ENCODE results near the gene RNU1-3. TPM values are rescaled to one million over a fixed set of nuclear protein-coding genes. Genes with fewer than 3 reads are reported as not detected.
"Not testable (repeated sequence)": the region's sequence is repeated elsewhere in the genome, so short reads cannot be mapped to it uniquely, and the experiment has no call there.

RNU1-3 gene
- total and polyA plus RNA-seq, 2 of the 13 experiments (the other 11 are each of a cell fraction or from before 2014, with no cell fraction given), result under 0.01 to 11,018 TPM

DNA sequence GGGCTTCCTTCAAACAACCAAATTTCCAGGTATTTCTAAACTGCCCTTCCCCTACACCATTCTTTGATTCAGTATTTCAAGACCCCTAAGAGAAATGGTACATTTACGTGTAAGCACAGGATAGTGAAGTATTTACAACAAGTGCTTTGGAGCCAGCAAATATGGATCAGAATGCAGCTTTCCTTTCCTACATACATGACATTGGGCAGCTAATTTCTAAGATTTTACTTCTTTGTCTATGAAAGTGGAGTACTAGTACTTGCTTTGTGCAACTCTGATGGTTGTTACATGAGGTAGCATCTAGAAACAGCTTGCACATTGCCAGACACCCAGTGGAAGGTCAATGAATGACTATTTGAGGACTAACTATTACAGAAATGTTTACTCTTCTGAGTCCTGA is 15.2 kb downstream of the RNU1-3 start (continued):
- TF ChIP-seq MIER3 (CRISPR knock-in tag; IDR thresholded peaks at IDR 0.05; ENCODE audit: borderline replicate concordance) (peak; percentile 68; the same call in 1 of the 2 replicates), ATM (IDR thresholded peaks at IDR 0.05; ENCODE audit: borderline replicate concordance) (0 out of 2 replicates have a peak, but pooled peaks have one; percentile 54), HMG20A (CRISPR knock-in tag; IDR thresholded peaks at IDR 0.05; ENCODE audit: borderline replicate concordance) (peak; percentile 59; the same call in 1 of the 2 replicates), RARA (CRISPR knock-in tag; IDR thresholded peaks at IDR 0.05) (peak; percentile 54), SMAD3 (CRISPR knock-in tag; IDR thresholded peaks at IDR 0.05) (peak; percentile 64; the same call in 1 of the 2 replicates), ZNF12 (CRISPR knock-in tag; IDR thresholded peaks at IDR 0.05) (peak; percentile 57; the same call in 1 of the 2 replicates), ZFP90 (CRISPR knock-in tag; IDR thresholded peaks at IDR 0.05; ENCODE audit: borderline replicate concordance) (0 out of 2 replicates have a peak, but pooled peaks have one; percentile 25), BCL6 (CRISPR knock-in tag; IDR thresholded peaks at IDR 0.05) (peak; percentile 47; the same call in 1 of the 2 replicates), FOXO1 (CRISPR knock-in tag; IDR thresholded peaks at IDR 0.05) (0 out of 2 replicates have a peak, but pooled peaks have one; percentile 37), YEATS4 (CRISPR knock-in tag; IDR thresholded peaks at IDR 0.05; ENCODE audit: borderline replicate concordance) (0 out of 2 replicates have a peak, but pooled peaks have one; percentile 30), RAD51 (IDR thresholded peaks at IDR 0.05; ENCODE audit: borderline replicate concordance) (0 out of 2 replicates have a peak, but pooled peaks have one; percentile 16), ELF3 (CRISPR knock-in tag; IDR thresholded peaks at IDR 0.05) (peak; percentile 56; the same call in 1 of the 2 replicates), GABPB1 (CRISPR knock-in tag; IDR thresholded peaks at IDR 0.05) (peak; percentile 10; the same call in 1 of the 2 replicates), TBX3 (IDR thresholded peaks at IDR 0.05; ENCODE audit: borderline replicate concordance) (peak; percentile 24; the same call in 1 of the 2 replicates), ZNF3 (CRISPR knock-in tag; IDR thresholded peaks at IDR 0.05) (peak; percentile 91), PAF1 (CRISPR knock-in tag; IDR thresholded peaks at IDR 0.05) (0 out of 2 replicates have a peak, but pooled peaks have one; percentile 60), FOXK1 (CRISPR knock-in tag; IDR thresholded peaks at IDR 0.05; ENCODE audit: borderline replicate concordance, low read depth) (peak; percentile 45; the same call in 1 of the 2 replicates), KLF16 (CRISPR knock-in tag; IDR thresholded peaks at IDR 0.05) (peak in 1 of 2 experiments; percentile 89; a peak in 2 of 4 replicates), HHEX (CRISPR knock-in tag; IDR thresholded peaks at IDR 0.05) (0 out of 2 replicates have a peak, but pooled peaks have one; percentile 27), EP300 (CRISPR knock-in tag; IDR thresholded peaks at IDR 0.05; ENCODE audit: borderline replicate concordance) (peak; percentile 51; the same call in 1 of the 2 replicates), ZNF792 (CRISPR knock-in tag; IDR thresholded peaks at IDR 0.05) (peak; percentile 76; the same call in 1 of the 2 replicates), ZNF335 (CRISPR knock-in tag; IDR thresholded peaks at IDR 0.05) (peak; percentile 78), NFRKB (IDR thresholded peaks at IDR 0.05) (0 out of 2 replicates have a peak, but pooled peaks have one; percentile 42)
- TF ChIP-seq, protein P1, sequence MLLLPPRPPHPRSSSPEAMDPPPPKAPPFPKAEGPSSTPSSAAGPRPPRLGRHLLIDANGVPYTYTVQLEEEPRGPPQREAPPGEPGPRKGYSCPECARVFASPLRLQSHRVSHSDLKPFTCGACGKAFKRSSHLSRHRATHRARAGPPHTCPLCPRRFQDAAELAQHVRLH (CRISPR knock-in tag; IDR thresholded peaks at IDR 0.05; ENCODE audit: borderline replicate concordance, low read depth), result 0 out of 2 replicates have a peak, but pooled peaks have one; percentile 64
- TF ChIP-seq, protein P2, sequence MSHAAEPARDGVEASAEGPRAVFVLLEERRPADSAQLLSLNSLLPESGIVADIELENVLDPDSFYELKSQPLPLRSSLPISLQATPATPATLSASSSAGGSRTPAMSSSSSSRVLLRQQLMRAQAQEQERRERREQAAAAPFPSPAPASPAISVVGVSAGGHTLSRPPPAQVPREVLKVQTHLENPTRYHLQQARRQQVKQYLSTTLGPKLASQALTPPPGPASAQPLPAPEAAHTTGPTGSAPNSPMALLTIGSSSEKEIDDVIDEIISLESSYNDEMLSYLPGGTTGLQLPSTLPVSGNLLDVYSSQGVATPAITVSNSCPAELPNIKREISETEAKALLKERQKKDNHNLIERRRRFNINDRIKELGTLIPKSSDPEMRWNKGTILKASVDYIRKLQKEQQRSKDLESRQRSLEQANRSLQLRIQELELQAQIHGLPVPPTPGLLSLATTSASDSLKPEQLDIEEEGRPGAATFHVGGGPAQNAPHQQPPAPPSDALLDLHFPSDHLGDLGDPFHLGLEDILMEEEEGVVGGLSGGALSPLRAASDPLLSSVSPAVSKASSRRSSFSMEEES (CRISPR knock-in tag; IDR thresholded peaks at IDR 0.05), result 0 out of 2 replicates have a peak, but pooled peaks have one; percentile 22
- TF ChIP-seq, protein P3, sequence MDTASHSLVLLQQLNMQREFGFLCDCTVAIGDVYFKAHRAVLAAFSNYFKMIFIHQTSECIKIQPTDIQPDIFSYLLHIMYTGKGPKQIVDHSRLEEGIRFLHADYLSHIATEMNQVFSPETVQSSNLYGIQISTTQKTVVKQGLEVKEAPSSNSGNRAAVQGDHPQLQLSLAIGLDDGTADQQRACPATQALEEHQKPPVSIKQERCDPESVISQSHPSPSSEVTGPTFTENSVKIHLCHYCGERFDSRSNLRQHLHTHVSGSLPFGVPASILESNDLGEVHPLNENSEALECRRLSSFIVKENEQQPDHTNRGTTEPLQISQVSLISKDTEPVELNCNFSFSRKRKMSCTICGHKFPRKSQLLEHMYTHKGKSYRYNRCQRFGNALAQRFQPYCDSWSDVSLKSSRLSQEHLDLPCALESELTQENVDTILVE (CRISPR knock-in tag; IDR thresholded peaks at IDR 0.05), result peak; percentile 78; the same call in 1 of the 2 replicates
- TF ChIP-seq, protein P4, sequence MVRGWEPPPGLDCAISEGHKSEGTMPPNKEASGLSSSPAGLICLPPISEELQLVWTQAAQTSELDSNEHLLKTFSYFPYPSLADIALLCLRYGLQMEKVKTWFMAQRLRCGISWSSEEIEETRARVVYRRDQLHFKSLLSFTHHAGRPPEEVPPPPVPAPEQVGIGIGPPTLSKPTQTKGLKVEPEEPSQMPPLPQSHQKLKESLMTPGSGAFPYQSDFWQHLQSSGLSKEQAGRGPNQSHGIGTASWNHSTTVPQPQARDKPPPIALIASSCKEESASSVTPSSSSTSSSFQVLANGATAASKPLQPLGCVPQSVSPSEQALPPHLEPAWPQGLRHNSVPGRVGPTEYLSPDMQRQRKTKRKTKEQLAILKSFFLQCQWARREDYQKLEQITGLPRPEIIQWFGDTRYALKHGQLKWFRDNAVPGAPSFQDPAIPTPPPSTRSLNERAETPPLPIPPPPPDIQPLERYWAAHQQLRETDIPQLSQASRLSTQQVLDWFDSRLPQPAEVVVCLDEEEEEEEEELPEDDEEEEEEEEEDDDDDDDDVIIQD (CRISPR knock-in tag; IDR thresholded peaks at IDR 0.05; ENCODE audit: low read depth), result 0 out of 2 replicates have a peak, but pooled peaks have one; percentile 43
- TF ChIP-seq EP300 (IDR thresholded peaks at IDR 0.05; ENCODE audit: low read depth in 2 of 2, low read length in 2 of 2), result not testable (repeated sequence)

Measured in HepG2 (cell line).